ENCODE data around the gene NTNG1.

DNA sequence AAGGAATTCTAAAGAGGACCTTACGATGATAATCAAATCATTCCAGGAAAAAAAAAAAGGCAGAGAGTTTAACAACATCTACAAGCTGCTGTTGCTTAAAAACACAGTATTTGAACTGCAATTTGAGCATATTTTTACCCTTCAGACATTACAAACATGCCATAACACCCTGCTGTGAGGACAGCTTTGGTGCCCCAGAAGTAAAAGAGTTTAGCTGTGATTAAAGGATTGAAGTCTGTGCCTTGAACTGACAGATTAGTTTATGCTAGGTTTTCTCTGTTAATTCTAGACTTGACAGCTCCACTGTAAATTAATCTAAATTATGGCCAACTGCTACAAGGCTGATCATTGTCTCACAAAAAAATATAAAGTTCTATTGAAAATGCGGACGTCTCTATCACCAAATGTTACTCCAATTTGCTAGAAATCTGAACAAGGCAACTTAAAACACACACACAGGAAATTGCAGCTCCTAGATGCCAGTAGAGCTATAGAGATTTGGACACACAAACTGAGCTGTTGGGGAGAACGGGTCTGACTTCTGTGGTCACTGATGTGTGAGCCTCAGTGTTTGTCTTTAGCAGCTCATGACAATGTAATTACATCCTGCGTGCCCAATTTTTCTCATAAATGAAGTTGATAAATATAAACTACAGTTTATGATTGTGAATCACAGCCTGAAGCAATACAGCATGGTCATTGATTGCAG is 217.9 kb downstream of the NTNG1 start:
- TF ChIP-seq, protein P1, sequence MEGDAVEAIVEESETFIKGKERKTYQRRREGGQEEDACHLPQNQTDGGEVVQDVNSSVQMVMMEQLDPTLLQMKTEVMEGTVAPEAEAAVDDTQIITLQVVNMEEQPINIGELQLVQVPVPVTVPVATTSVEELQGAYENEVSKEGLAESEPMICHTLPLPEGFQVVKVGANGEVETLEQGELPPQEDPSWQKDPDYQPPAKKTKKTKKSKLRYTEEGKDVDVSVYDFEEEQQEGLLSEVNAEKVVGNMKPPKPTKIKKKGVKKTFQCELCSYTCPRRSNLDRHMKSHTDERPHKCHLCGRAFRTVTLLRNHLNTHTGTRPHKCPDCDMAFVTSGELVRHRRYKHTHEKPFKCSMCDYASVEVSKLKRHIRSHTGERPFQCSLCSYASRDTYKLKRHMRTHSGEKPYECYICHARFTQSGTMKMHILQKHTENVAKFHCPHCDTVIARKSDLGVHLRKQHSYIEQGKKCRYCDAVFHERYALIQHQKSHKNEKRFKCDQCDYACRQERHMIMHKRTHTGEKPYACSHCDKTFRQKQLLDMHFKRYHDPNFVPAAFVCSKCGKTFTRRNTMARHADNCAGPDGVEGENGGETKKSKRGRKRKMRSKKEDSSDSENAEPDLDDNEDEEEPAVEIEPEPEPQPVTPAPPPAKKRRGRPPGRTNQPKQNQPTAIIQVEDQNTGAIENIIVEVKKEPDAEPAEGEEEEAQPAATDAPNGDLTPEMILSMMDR (IDR thresholded peaks at IDR 0.05) = no peak
- no peak for TF ChIP-seq POLR2A (IDR thresholded peaks at IDR 0.05)
